Naive thymus-derived CD4-positive, alpha-beta T cell (primary cell): ENCODE results near the gene MMP17. TPM values are rescaled to one million over a fixed set of nuclear protein-coding genes. Genes with fewer than 3 reads are reported as not detected.

Source experiments
- ATAC-seq: fragments of 150-1000 bp; cut with Tn5 transposase; 2 replicates; pipeline ENCODE4 v1.10.0; 2021; ENCODE audit warnings: mild to moderate bottlenecking, moderate library complexity
- CTCF ChIA-PET: fragments of 350-600 bp; sonication (Branson Sonifier 250); formaldehyde crosslinking; loops from one replicate; lab custom pipeline; 2021; ENCODE audit warnings: antibody characterized with exemption; lab: Charles Lee
- POLR2A ChIA-PET: fragments of 350-600 bp; sonication (Branson Sonifier 250); formaldehyde crosslinking; loops from one replicate; lab custom pipeline; 2021; ENCODE audit warnings: antibody characterized with exemption, inconsistent platforms; lab: Charles Lee
- DNase-seq, 9 donors: peaks; one replicate each; pipeline versions ENCODE4 v3.0.0 to v3.0.0-alpha.2; 2020 to 2022; ENCODE audit warnings: mixed read lengths in 1 of 9
- H3K27ac ChIP-seq: one replicate; pipeline ENCODE4 v1.7.0; 2013; ENCODE audit warnings: mild to moderate bottlenecking, low read depth, low read length, moderate library complexity
- H3K27me3 ChIP-seq, 2 donors: one replicate each; pipeline ENCODE4 v1.7.0; 2013; ENCODE audit warnings: low read length in 2 of 2, mild to moderate bottlenecking in 2 of 2, moderate library complexity in 2 of 2; ENCODE audit not compliant: control insufficient read depth in 2 of 2, insufficient read depth in 2 of 2
- H3K36me3 ChIP-seq, 3 experiments: 1 replicate in 2 of 3; 2 replicates in 1 of 3; pipeline ENCODE4 v1.7.0; 2013; ENCODE audit warnings: low read length in 3 of 3, mild to moderate bottlenecking in 3 of 3, moderate library complexity in 1 of 3; ENCODE audit not compliant: insufficient read depth in 3 of 3, control insufficient read depth in 2 of 3
- H3K4me1 ChIP-seq, 2 donors: one replicate each; pipeline ENCODE4 v1.7.0; 2013; ENCODE audit warnings: low read length in 2 of 2, mild to moderate bottlenecking in 2 of 2, moderate library complexity in 1 of 2; ENCODE audit not compliant: control insufficient read depth in 2 of 2, insufficient read depth in 2 of 2
- H3K4me3 ChIP-seq: 2 replicates; pipeline ENCODE4 v1.7.0; 2013; ENCODE audit warnings: mild to moderate bottlenecking, low read length
- H3K9me3 ChIP-seq, 3 experiments: 1 replicate in 2 of 3; 2 replicates in 1 of 3; pipeline ENCODE4 v1.7.0; 2013; ENCODE audit warnings: low read length in 3 of 3; ENCODE audit not compliant: control insufficient read depth in 2 of 3
- H3K27ac Mint-ChIP-seq, 9 donors: one replicate each; pipeline ENCODE4 v1.8.0; 2020 to 2022; ENCODE audit warnings: mixed read lengths in 9 of 9, mild to moderate bottlenecking in 8 of 9, moderate library complexity in 5 of 9, inconsistent platforms in 2 of 9
- H3K27me3 Mint-ChIP-seq, 5 donors: one replicate each; pipeline ENCODE4 v1.8.0; 2021 to 2022; ENCODE audit warnings: mixed read lengths in 5 of 5, mild to moderate bottlenecking in 1 of 5
- H3K36me3 Mint-ChIP-seq, 5 donors: one replicate each; pipeline ENCODE4 v1.8.0; 2020 to 2022; ENCODE audit warnings: mixed read lengths in 5 of 5, mild to moderate bottlenecking in 3 of 5, inconsistent platforms in 1 of 5
- H3K4me1 Mint-ChIP-seq, 7 donors: one replicate each; pipeline ENCODE4 v1.8.0; 2020 to 2022; ENCODE audit warnings: mixed read lengths in 7 of 7, mild to moderate bottlenecking in 3 of 7, inconsistent platforms in 1 of 7
- H3K4me3 Mint-ChIP-seq, 10 donors: one replicate each; pipeline ENCODE4 v1.8.0; 2020 to 2022; ENCODE audit warnings: mild to moderate bottlenecking in 10 of 10, mixed read lengths in 10 of 10, moderate library complexity in 6 of 10, inconsistent platforms in 2 of 10
- H3K9me3 Mint-ChIP-seq, 11 donors: one replicate each; pipeline ENCODE4 v1.8.0; 2020 to 2022; ENCODE audit warnings: mixed read lengths in 11 of 11, mild to moderate bottlenecking in 4 of 11, inconsistent platforms in 1 of 11, moderate library complexity in 1 of 11
- intact Hi-C, 2 donors: fragments of 100-400 bp; cut with micrococcal nuclease; formaldehyde crosslinking; loops; one replicate each; pipeline ENCODE4 v1.15.1; 2023
- polyA plus RNA-seq, 2 donors: library from polyadenylated mRNA; unstranded; fragments of 300-500 nt; fragmentation: Illumina TruSeq; gene quantifications; one replicate each; pipeline ENCODE4 v1.2.3, GENCODE V29; 2021
- total RNA-seq, 6 experiments: library from RNA in 5 of 6; stranded (reverse) in 5 of 6; gene quantifications; 1 replicate in 5 of 6; 2 replicates in 1 of 6; pipeline ENCODE4 v1.2.3 and lab custom pipeline; 2021 to 2026

MMP17 gene
- total and polyA plus RNA-seq, 7 experiments from 2014 or later, result 1.1 to 9.3 TPM; not detected in 5

DNA sequence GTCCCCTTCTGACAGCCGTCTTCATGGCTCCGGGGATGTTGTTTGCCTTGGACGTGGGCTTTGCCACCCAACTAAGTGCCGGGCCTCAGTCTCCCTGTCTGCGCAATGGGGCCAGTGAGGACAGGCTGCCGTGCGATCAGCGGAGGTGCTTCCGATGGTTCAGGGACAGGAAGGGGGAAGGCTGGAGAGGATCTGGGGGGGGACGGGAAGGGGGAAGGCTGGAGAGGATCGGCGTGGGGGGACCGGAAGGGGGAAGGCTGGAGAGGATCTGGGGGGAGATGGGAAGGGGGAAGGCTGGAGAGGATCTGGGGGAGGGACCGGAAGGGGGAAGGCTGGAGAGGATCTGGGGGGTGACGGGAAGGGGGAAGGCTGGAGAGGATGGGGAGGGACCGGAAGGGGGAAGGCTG is 3.4 kb downstream of the MMP17 start:
- peaks cover 4 to 14% (median 10%) of the 10 kb centered on the region in 7 donors for H3K4me1 Mint-ChIP-seq
- CTCF ChIA-PET, result no interaction called here
- ATAC-seq, result no peak

DNA sequence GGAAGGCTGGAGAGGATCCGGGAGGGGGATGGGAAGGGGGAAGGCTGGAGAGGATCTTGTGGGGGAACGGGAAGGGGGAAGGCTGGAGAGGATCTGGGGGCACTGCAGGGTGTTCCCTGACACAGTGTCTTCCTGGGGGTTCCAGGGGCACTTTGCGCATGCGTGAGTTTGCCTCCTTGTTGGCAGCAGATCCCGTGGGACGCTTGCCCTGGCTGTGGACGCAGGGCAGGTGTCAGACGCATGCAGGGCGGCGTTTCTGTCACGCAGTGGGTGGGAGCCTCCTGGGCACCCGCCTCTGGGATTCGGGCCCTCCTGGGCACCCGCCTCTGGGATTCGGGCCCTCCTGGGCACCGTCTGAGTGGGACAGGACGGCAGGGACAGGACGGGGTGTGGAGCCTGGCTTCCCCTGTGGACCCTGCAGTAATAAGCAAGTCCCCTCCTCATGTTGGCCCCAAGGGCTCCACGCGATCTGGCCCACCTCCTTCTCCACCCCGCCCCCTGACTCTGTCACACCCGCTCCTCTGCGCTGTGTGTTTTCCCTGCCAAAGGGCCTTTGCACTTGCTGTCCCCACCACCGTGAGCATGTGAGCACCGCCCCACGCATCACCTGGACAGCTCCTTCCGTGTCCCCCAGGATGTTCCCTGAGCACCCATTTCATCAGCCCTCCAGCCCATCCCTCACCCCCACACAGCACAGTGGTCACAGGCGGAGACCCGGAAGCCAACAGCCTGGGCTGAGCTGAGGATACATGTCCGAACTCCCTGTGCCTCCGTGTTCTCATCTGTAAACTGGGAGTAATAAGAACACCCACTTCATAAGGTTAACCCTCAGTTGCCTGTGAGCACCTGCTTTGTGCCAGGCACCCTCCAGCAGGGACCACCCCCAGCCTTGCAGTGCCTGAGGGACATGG is 4.4 kb downstream of the MMP17 start:
- no peaks in the 10 kb centered on the region for H3K9me3 ChIP-seq
- no peak overlapping the region for H3K27ac ChIP-seq
- CTCF ChIA-PET, result no interaction called here
- Mint-ChIP-seq H3K36me3 (no peaks in the 10 kb centered on the region), H3K4me3 (no peak overlapping the region), H3K4me1 (peaks cover 4 to 12% (median 10%) of the 10 kb centered on the region in 7 donors), H3K9me3 (no peaks in the 10 kb centered on the region), H3K27ac (no peak overlapping the region), H3K27me3 (peaks cover 12 to 34% (median 16%) of the 10 kb centered on the region in 5 donors)
- ATAC-seq (no peak), DNase-seq (no peak)
- peaks cover 0 to under 1% of the 10 kb centered on the region in 2 donors for H3K27me3 ChIP-seq
- peaks cover 0 to 19% of the 10 kb centered on the region in 2 donors for H3K4me1 ChIP-seq
- no peak overlapping the region for H3K4me3 ChIP-seq
- H3K36me3 ChIP-seq, result no peaks in the 10 kb centered on the region
- POLR2A ChIA-PET, result no interaction called here
- intact Hi-C loops, result loop anchor here in 1 of 2 donors (5.0 to 10.0 kb wide), 2 partner anchors 115 to 228 kb away; partner anchors contain the start of gene EP400

More for the DNA sequence above, 3.4 kb downstream of the MMP17 start:
- POLR2A ChIA-PET, result no interaction called here
- no peaks in the 10 kb centered on the region for H3K36me3 ChIP-seq
- no peaks in the 10 kb centered on the region for H3K9me3 ChIP-seq
- Mint-ChIP-seq H3K9me3 (no peaks in the 10 kb centered on the region), H3K36me3 (no peaks in the 10 kb centered on the region), H3K27me3 (peaks cover 19 to 42% (median 22%) of the 10 kb centered on the region in 5 donors), H3K4me3 (peak overlapping the region in 6 of 10 donors; percentile 21 to 78 (median 74)), H3K27ac (no peak overlapping the region)
- peaks cover 0 to 19% of the 10 kb centered on the region in 2 donors for H3K4me1 ChIP-seq
- intact Hi-C loops, result loop anchor here in 1 of 2 donors (2.0 to 10.0 kb wide), 4 partner anchors 63 to 727 kb away; partner anchors contain the start of genes EP400 and ULK1
- H3K4me3 ChIP-seq, result no peak overlapping the region
- no peak overlapping the region for H3K27ac ChIP-seq
- no peak for DNase-seq
- H3K27me3 ChIP-seq, result peaks cover 0 to 5% of the 10 kb centered on the region in 2 donors

DNA sequence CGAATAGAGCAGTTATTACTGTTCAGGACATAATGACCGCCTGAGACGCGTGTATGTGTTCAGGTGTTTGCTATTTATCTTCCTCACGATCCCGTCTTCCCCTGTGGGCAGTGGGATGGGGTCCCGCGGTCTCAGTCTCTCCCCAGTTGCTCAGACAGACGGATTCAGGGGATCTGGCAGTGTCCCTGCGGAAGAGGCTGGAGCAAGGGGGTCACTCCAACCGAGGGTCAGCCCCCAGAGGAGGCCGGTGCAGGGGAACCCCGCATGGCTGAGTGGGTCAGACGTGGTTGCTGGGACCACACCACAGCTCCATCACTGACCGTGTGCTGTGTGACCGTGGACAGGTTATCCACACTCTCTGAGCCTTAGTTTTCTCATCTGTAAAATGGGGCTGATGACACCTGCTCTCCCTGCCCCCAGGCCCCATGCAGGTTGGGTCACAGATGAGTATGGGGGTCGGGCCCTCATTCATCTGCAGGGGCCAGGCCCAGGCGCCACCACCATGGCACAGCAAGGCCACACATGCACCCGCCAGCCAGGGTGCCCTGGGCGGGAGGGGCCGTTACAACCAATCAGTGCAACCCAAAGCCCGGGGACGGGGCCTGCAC is 5.2 kb downstream of the MMP17 start:
- no peaks in the 10 kb centered on the region for H3K27me3 ChIP-seq

DNA sequence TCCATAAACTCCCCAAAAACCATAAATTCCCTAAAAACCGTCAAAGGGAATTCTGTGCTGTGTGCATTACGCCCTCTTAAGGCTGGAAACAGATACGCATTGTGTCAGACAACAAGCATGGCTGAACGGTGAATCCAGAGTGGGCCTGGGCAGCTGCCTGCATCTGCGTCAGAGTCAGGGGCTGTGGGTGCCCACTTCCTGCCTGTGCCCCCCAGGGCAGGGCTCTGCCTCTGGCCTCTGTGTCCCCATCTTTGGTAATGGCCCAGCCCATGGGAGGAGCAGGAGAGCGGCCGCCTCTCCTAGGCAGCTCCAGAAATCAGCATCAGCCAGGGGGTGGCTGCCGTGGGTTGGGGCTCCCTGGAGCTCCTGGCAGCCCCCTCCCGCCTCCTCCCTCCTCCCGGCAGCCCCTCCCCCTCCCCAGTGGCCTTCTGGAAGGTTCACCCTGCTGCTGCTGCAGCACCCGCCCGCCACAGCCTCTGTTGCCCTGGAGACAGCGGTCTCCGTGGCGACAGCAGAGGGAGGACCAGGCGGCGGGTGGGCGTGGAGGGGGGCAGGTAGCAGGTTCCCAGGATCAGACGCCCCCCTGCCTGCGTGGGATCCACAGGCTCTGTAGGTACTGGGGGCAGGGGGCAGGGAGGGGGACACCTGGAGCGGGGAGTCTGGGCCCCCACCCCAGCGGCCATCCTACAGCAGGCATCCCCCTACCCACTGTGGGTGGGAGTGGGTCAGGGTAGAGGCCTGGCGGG is 5.9 kb downstream of the MMP17 start:
- Histone ChIP-seq H3K27ac (no peak overlapping the region), H3K4me1 (peaks cover 0 to 19% of the 10 kb centered on the region in 2 donors), H3K36me3 (no peaks in the 10 kb centered on the region), H3K9me3 (no peaks in the 10 kb centered on the region), H3K27me3 (no peaks in the 10 kb centered on the region), H3K4me3 (no peak overlapping the region)
- CTCF ChIA-PET, result no interaction called here
- Mint-ChIP-seq H3K4me1 (peaks cover 4 to 10% (median 8%) of the 10 kb centered on the region in 7 donors), H3K9me3 (no peaks in the 10 kb centered on the region), H3K27me3 (peaks cover 10 to 32% (median 13%) of the 10 kb centered on the region in 5 donors), H3K36me3 (no peaks in the 10 kb centered on the region), H3K4me3 (no peak overlapping the region), H3K27ac (no peak overlapping the region)
- no peak for DNase-seq
- intact Hi-C loops, result loop anchor here in 1 of 2 donors (5.0 to 10.0 kb wide), 2 partner anchors 113 to 229 kb away; partner anchors contain the start of gene EP400
- POLR2A ChIA-PET, result no interaction called here
- ATAC-seq, result no peak

More for the DNA sequence above, 5.2 kb downstream of the MMP17 start:
- Histone ChIP-seq H3K4me3 (no peak overlapping the region), H3K4me1 (peaks cover 0 to 19% of the 10 kb centered on the region in 2 donors), H3K27ac (no peak overlapping the region), H3K36me3 (no peaks in the 10 kb centered on the region), H3K9me3 (no peaks in the 10 kb centered on the region)
- CTCF ChIA-PET, result no interaction called here
- intact Hi-C loops, result loop anchor here in 1 of 2 donors (5.0 to 10.0 kb wide), 2 partner anchors 114 to 229 kb away; partner anchors contain the start of gene EP400
- H3K4me1 Mint-ChIP-seq, result peaks cover 4 to 10% (median 8%) of the 10 kb centered on the region in 7 donors
- H3K9me3 Mint-ChIP-seq, result no peaks in the 10 kb centered on the region
- H3K27me3 Mint-ChIP-seq, result peaks cover 10 to 32% (median 14%) of the 10 kb centered on the region in 5 donors
- H3K4me3 Mint-ChIP-seq, result no peak overlapping the region
- DNase-seq, result no peak
- POLR2A ChIA-PET, result no interaction called here
- no peak for ATAC-seq
- H3K36me3 Mint-ChIP-seq, result no peaks in the 10 kb centered on the region
- peak overlapping the region in 1 of 9 donors; percentile 25 for H3K27ac Mint-ChIP-seq

DNA sequence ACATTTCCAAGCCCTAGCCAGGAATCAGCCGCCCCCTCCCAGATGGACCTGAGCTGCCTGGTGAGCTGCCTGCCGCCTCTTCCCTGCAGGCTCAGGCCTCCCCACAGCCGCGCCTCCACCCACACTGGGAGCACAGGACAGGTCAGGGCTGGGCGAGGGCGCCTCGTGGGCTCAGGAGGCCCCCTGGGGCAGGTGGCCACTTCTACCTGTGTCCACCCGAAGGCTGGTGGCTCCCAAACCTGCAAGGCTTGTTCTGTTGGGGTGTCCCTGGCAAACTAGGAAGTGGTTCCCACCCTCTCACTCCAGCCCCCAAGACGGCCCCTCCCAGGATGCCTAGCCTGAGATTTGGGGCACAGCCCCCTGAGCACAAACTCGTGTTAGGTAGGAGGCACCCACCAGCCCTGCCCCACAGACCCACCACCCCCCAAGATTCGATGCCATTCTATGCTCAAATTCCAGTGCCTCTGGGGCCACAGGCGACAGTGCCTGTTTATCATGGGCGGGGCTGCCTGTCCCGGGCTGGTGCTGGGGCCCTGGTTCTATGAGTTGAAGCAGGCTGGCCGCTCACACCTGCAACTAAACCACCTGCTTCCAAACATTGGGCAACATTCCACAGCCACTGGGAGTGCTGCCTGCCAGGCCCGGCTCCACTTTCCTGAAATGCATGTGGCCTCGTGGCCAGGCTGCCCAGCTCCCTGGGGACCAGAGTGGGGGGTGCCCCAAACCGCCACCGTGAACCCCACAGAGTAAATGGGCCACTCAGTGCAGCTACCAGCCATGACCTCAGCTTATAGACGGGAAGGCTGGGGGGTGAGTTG is 6.8 kb downstream of the MMP17 start:
- Mint-ChIP-seq H3K36me3 (no peaks in the 10 kb centered on the region), H3K4me1 (peaks cover 3 to 8% (median 4%) of the 10 kb centered on the region in 7 donors), H3K27ac (no peak overlapping the region), H3K4me3 (no peak overlapping the region), H3K9me3 (no peaks in the 10 kb centered on the region), H3K27me3 (peaks cover 7 to 24% (median 13%) of the 10 kb centered on the region in 5 donors)
- Histone ChIP-seq H3K4me3 (no peak overlapping the region), H3K4me1 (peaks cover 0 to 12% of the 10 kb centered on the region in 2 donors), H3K27ac (no peak overlapping the region), H3K27me3 (no peaks in the 10 kb centered on the region), H3K9me3 (no peaks in the 10 kb centered on the region), H3K36me3 (no peaks in the 10 kb centered on the region)
- POLR2A ChIA-PET, result no interaction called here
- intact Hi-C loops, result loop anchor here in 1 of 2 donors (5.0 to 10.0 kb wide), 2 partner anchors 112 to 230 kb away; partner anchors contain the start of gene EP400
- DNase-seq (no peak), ATAC-seq (no peak)
- CTCF ChIA-PET, result no interaction called here
